CD4-positive, alpha-beta T cell treated with Interleukin-6 for 4 hours (primary cell): Measurements from ENCODE around the gene ADGRG7.
"Not testable (repeated sequence)": the region's sequence is repeated elsewhere in the genome, so short reads cannot be mapped to it uniquely, and the experiment has no call there.

ENCODE experiments used
- DNase-seq: peaks from one replicate; pipeline ENCODE4 v3.0.0-alpha.2; 2020; ENCODE audit warnings: mixed read lengths

ADGRG7 gene

GRCh38 chr3:100647171-100647570, 37.8 kb downstream of the ADGRG7 start:
- DNase-seq: no peak

- DNase-seq: no peak
These were observed 38.3 kb downstream of the ADGRG7 start for GRCh38 chr3:100647657-100648056.

- peak; percentile 19 for DNase-seq
These were observed 41.5 kb downstream of the ADGRG7 start for GRCh38 chr3:100650651-100651619.

- DNase-seq: no peak
These were observed 44.3 kb downstream of the ADGRG7 start for GRCh38 chr3:100653604-100654294.

- no peak for DNase-seq
These were observed 47.5 kb downstream of the ADGRG7 start for GRCh38 chr3:100656945-100657344.

GRCh38 chr3:100661294-100661693, 51.9 kb downstream of the ADGRG7 start:
- DNase-seq: not testable (repeated sequence)

- DNase-seq: no peak
These were observed 52.9 kb downstream of the ADGRG7 start for GRCh38 chr3:100662113-100662823.

DNA sequence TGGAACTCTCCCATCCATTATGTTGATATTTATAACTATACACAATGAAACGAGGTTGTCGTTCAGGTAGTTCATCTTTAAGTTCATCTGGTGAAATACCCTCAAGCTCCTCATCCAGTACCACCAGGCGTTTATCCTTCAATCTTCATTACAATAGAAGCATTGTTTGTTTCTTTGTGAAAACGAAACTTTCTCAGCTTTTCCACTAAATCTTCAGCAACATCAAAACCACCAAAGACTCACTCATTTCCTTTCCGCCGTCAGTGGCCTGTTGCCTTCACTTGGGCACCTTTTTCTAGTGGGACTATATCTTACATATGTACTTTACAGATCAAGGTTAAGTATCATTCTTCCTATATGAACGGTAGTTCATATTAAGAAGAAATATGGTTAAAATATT, 55.8 kb downstream of the ADGRG7 start:
- peak; percentile 42 for DNase-seq

DNA sequence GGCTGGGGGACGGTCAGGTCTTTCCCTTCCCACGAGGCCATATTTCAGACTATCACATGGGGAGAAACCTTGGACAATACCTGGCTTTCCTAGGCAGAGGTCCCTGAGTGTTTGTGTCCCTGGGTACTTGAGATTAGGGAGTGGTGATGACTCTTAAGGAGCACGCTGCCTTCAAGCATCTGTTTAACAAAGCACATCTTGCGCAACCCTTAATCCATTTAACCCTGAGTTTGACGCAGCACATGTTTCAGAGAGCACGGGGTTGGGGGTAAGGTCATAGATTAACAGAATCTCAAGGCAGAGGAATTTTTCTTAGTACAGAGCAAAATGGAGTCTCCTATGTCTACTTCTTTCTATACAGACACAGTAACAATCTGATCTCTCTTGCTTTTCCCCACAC, 57.3 kb downstream of the ADGRG7 start:
- not testable (repeated sequence) for DNase-seq

DNA sequence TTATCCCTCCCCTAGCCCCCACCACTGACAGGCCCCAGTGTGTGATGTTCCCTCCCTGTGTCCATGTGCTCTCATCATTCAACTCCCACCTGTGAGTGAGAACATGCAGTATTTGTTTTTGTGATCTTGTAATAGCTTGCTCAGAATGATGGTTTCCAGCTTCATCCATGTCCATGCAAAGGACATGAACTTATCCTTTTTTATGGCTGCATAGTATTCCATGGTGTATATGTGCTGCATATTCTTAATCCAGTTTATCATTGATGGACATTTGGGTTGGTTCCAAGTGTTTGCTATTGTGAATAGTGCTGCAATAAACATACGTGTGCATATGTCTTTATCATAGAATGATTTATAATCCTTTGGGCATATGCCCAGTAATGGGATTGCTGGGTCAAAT, 57.9 kb downstream of the ADGRG7 start:
- DNase-seq: not testable (repeated sequence)

GRCh38 chr3:100670995-100671394, 61.6 kb downstream of the ADGRG7 start:
- not testable (repeated sequence) for DNase-seq

- DNase-seq: no peak
These were observed 72.1 kb downstream of the ADGRG7 start for GRCh38 chr3:100681496-100681895.

DNA sequence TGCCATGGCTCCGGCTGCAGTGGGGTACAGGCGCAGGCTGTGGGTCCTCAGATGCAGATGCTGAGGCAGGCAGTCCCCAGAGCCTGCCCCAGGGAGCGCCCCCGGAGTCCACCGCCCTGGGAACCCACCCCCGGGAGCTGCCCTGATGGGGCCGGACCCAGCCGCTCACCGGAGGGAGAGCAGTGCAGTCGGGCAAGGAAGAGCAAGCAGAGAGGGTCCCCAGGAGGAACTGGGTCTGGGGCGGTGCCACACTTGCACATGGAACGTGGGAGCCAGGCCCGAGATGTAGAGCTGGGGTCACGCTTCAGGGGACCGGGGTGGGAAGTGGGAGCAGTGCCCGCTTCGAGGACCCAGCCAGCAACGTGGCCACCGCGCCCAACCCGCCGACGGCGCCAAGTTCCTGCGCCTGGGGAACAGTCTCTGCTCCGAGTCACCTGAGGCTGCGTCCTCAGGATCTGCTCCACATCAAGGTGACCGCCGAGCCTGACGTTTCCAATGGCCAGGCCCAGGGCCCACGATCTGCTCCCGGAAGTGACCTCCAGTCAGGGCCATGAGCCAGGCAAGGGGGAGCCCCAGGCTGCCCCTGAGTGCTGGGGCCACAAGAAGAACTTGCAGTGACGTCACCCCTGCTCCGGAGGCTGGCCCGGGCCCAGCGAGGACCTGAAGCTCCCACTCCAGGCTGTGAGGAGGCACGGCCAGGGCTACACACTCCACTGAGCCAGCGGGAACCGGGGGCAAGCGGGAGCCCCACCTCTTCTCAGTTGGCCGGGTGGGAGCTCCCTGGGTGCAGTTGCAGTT, 72.9 kb downstream of the ADGRG7 start:
- DNase-seq: no peak

DNA sequence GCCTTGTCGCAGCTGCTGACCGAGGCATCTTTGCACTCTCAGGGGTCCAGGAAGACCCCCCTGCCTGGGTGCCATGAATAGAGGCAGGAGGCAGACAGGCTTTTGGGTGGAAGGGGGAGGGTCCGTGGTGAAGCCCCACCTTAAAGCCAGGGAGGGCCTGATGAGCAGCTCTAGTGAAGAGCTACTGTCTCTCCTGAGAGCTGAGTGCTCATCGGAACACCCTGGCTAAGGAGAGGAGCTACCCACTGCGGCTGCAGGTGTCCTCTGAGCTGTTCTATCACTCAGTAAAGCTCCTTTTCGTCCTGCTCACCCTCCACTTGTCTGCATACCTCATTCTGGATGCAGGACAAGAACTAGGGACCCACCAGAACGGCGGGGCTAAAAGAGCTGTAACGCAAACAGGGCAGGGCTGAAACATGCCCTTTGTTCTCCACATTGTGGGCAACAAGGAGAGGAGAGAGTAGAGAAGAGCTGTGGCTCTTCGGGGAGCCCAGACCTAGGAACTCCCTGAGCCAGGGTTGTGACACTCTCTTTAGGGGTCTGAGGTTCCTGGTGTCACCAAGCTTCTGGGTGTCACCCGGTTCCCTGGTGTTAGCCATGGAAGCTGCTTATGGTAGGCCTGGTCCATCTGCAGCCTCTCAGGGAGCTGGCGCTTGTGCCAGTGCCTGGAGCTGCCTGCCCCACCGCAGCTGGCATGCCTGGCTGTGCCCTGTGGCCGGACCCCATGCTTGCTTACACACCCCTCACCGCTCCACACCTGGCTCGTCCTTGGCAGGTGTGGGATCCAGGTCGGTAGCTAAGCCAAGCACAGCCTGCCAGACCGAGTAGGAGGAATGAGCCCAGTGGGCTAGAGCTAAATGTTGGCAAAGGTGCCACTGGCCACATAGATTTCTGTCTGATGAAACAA, 73.7 kb downstream of the ADGRG7 start:
- no peak for DNase-seq

- no peak for DNase-seq
These were observed 83.8 kb downstream of the ADGRG7 start for GRCh38 chr3:100693225-100693624.

- DNase-seq: no peak
These were observed 86.3 kb downstream of the ADGRG7 start for GRCh38 chr3:100695696-100696095.

- DNase-seq: no peak
These were observed 86.8 kb downstream of the ADGRG7 start for GRCh38 chr3:100696161-100696560.

- DNase-seq: no peak
These were observed 87.8 kb downstream of the ADGRG7 start for GRCh38 chr3:100697172-100697571.

- no peak for DNase-seq
These were observed 88.4 kb downstream of the ADGRG7 start for GRCh38 chr3:100697723-100698285.

DNA sequence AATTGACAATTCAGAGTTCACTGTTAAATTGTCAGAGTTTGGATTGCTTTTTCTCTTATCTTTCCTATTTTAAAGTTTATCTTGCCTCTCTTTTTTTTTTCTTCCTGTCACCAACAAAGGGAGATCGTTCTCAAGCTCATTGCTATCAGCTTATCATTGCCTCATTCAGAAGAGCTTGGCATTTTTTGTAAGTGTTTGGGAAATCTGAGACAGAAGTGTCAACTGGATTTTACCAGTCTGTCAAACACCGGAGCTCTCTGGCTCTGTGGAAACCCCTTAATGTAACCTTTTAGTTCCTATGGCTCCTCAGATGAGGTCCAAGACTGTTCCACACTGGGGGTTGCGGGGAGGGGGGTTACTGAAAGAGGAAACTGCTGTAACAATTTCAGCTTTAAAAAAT, 89.3 kb downstream of the ADGRG7 start:
- DNase-seq: no peak

DNA sequence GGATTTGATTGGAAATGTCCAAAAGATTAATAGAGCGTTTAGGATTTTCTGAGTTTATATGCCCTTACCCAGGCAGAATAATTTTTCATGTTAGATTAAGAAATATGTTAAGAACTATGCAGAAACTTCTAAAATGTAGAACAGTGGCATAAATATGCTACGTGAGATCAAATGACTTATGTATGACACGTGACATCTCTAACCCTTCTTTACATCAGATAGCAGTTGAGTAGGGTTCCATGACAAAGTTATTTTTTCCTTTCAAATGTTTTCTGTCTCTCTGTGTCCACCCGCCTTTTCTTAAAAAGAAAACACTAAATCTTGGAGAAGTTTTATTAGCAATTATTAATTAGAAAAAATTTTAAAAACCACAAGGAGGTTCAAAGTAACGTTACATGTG, 91.3 kb downstream of the ADGRG7 start:
- DNase-seq: no peak
